ENCODE results near the gene FXYD4.
"Not testable (repeated sequence)": the region's sequence is repeated elsewhere in the genome, so short reads cannot be mapped to it uniquely, and the experiment has no call there.

The FXYD4 gene

DNA sequence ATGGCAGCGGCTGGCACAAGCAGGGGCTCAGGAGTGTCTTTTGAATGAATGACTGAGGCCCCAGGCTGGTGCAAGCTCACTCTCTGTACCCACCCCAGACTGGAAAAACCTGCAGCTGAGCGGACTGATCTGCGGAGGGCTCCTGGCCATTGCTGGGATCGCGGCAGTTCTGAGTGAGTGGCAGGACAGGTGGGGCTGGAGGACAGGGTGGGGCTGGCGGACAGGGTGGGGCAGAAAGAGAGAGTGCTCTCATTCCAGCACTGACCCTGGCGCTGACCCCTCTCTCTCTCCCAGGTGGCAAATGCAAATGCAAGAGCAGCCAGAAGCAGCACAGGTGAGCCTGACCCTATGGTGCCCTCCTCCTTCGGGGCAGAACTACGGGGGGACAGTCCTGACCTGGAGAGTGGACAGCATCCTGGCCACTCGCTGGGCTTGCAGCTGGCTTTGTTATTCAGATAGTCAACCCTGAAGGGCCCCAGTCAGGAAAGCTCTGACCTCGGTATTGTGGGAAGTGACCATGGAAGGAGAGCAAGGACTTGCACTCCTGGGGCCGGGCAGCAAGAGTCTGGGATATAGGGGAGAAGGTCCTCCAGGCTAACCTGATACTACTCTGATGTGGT lies 4.1 kb downstream of the FXYD4 start:
- DNase-seq (ENCODE audit: low read depth, low spot score) = no peak

DNA sequence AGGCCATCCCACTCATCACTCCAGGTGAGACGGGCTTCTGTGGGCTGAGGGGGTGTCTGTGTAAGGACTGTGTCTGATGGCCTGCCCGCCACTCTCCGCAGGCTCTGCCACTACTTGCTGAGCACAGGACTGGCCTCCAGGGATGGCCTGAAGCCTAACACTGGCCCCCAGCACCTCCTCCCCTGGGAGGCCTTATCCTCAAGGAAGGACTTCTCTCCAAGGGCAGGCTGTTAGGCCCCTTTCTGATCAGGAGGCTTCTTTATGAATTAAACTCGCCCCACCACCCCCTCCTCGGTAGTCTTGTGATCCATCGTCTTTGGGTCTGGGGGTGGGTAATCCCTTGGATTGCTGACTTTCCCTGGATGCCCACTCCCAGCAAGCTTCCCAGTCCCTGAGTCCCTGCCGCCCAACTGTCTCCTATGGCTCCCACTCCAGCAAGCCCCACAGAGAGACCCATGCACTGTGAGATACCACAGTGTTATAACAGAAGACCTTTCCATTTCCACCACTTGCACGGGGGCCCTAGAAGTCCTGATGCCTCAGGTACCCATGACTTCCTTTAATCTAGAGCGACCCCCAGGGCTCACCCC lies 4.7 kb downstream of the FXYD4 start:
- no peak for DNase-seq (ENCODE audit: low read depth, low spot score)

DNA sequence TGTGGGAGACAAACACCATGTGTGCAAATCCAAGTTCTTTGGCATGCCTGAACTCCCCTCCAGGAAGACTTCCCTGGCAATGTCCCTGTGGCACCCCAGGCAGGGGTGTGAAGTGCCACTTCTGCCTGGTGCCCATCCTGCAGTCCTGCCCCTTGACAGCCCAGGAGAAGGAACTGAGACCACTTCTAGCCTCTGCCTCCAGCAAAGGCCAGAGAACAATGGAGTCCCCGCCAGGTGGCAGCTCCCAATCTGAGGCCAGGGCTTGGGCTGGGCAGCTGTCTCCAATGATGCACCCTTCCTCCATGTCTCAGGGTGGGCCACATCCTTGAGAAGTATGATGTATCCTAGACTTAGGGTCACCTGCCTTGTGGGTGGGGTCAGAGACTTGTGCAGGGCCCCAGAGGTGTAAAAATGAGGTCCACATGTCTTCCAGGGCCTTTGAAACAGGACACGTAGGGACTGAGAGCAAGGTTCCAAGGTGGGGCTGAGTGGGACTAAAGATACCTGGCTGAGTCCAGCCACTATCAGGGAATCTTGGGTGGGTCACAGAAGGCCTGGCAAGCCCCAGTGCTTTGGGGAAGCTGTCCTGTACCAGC lies 5.5 kb downstream of the FXYD4 start:
- DNase-seq (ENCODE audit: low read depth, low spot score) = no peak

DNA sequence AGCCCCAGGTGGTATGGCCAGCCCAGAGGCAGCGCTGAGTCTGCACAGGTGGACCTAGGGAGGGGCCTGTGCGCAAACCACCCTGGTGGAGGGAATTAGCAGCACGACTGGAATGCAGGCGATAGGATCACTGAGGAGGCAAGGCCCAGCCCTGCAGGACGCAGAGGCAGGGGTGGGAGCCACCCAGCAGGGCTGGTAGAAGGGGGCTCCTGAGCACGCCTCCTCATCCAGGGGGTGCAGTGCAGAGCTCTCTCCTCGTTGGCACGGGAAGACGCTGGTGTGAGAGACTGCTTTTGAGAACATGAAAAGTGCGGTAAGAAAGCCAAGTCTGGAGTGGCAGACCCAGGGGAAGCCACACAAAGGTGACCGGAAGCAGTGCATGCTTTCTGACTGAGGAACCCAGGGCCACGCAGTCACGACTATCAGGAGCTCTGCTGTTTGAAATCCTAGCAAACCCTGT lies 6.0 kb downstream of the FXYD4 start:
- DNase-seq (ENCODE audit: low read depth, low spot score) = no peak

DNA sequence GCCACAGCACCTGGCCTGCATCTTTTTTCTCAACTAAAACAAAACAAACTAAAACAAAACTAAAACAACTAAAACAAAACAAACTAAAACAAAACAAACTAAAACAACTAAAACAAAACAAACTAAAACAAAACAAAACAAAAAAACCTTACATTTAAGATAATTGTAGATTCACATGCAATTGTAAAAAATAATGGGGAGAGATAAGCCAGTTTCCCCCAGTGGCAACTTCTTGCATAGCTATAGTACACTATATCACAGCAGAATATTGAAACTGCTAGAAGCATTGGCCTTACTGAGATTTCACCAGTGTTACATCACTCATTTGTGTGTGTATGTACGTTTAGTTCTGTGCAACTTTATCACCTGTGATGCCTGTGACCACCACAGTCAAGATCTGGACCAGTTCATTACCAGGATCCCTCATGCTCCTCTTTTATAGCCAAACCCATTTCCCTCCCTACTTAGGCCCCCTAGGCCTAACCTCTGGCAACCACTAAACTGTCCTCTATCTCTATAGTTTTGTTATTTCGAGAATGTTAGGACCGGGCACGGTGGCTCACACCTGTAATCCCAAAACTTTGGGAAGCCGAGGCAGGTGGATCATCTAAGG lies 9.3 kb downstream of the FXYD4 start:
- no peak for DNase-seq (ENCODE audit: low read depth, low spot score)

DNA sequence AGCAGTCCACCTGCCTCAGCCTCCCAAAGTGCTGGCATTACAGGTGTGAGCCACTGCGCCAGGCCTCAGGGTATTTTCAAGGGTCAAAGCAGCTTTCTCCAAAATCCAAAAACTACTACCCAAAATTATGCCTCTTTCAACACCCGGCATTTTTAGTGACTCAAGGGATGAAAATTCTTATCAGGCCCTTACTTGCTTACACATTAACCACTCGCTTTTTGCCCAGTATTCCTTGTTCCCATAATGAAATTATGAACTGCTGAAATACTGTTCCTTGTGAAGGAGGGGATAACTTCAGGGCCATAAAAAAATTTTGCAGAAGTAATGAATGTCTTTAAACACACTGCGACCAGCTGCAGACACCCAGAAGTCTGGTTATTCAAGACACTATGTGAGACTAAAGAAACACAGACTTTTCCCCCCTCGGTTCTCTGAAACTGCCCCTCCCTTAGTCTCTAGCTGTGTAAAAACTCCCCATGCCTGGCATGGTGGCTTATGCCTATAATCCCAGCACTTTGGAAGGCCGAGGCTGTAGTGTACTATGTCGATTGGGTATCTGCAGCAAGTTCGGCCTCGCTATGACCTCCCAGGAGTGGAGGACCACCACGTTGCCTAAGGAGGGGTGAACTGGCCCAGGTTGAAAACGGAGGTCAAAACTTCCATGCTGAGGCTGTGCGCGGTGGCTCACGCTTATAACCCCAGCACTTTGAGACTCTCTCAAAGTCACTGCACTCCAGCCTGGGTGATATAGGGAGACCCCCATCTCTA lies 12.0 kb downstream of the FXYD4 start:
- DNase-seq (ENCODE audit: low read depth, low spot score) = no peak

DNA sequence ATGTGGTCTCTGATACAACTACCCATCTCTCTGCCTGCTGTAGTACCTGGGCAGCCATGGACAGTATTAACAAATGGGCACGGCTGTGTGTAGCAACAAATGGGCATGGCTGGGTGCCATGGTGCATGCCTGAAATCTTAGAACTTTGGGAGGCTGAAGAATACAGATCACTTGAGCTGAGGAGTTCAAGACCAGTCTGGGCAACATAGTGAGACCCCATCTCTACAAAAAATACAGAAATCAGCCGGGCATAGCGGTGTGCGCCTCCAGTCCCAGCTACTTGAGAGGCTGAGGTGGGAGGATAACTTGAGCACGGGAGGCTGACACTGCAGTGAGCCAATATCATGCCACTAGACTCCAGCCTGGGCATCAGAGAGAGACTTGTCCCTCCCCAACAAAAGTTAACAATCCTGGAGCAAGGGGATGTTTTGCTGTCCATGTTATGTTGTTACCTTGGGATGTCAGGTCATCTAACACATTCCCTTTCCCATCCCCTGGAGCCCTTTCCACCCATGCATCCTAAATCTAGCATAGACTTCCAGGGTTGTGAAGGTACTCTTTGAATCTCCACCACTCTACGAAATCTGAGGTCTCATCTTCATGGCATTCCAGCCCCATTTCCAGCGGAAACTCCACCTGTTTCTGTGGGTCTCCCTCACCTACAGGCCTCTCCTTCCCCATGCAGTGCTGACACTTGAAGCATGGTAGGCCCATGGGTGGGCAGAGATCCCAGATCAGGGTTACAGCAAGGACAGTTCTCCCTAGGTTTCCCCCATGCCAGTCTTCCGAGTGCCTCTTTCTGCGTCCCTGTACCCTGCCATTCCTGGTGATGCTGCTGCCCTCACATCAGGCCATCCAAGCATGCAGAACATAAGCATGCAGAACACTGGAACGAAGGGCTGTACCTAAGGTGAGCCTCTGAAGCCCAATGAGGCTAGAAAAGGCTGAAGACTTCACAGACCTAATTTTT lies 13.1 kb downstream of the FXYD4 start:
- DNase-seq (ENCODE audit: low read depth, low spot score) = no peak

DNA sequence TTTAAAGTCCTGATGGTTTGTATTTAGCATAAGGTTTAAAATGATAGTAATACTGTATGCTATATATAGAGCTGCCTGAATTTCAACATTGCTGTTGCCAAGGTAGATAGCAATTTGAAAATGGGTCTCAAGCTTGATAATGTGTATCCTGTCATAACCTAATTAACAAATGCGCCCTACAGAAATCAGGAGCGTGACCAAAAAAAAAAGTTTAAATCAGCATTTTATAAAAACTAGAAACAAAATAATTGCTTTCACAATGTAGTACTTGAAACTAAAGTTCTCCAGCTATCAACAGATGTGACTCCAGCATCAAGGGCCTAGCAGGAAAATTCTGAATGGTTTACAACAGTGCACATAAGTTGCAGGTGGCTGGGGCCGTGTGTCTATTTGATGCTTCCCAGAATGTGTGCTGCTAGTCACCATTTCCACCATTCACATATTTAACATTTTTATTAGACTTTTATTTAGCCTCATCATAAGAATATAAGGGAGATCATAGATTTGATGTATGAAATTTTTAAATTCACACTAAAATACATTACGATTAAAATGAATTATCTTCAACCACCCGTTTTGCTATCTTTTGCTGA lies 14.1 kb downstream of the FXYD4 start:
- no peak for DNase-seq (ENCODE audit: low read depth, low spot score)

DNA sequence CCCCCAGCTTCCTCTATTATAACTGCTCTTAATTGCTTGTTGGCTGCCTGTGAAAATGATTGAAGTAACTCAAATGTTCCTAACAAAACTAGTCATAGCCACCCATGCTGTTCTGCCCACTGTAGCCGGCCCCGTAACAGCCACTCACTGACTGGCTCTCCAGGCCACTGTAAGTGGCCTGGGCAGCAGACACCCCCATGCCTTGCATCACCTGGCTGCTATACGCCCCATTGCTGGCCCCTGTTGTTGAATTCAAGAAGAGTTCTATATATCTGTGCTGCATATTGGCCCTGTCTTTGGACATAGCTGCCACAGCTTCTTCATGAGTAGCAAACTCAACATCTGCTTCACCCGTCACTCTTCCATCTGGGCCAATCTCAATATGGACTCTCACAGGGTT lies 15.1 kb downstream of the FXYD4 start:
- DNase-seq (ENCODE audit: low read depth, low spot score) = no peak

DNA sequence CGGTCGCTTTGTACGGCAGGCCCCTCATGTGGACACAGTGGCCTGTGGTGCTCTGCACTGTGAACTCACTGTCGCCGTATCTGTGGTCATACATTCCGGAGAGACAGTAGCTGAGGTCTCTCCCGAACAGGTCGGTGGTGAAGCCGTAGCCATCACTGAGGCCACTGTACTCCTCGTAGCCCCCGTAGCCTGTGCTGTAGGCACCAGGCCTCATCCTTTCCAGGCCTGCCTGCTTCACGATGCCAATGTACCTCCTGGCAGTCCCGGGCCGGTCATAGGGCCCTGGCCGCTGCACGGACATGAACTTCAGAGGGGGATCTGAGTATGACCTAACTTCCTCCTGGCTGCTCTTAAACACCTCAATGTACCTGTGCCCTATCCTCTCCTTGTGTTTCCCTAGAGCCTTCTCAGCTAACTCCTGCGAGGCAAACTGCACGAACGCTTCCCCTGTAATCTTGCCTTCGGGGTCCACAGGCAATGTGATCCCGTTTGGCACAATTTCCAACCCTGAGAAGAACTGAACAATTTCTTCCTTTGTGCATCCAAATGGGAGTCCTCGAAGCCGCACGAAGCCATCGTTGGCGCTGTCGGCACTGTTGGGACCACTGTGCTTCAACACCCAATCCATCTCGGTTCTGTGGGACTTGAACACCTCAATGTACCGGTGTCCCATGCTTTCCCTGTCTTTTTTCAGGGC lies 15.7 kb downstream of the FXYD4 start:
- DNase-seq (ENCODE audit: low read depth, low spot score) = no peak

DNA sequence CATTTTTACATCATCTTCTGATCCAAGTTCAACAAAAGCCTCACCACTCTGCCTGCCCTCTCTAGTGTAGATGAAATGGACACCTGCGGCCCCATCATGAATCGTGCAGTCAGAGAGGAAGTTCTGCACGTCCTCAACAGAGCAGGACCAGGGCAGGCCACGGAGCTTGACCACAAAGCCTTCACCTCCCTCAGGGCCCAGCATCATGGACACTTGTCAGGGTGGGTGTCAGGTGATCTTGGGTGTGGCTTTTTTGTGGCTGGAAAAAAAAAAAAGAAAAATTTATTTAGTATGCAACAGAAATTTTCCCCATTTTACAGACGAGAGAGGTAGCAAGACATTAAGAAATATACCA lies 16.2 kb downstream of the FXYD4 start:
- DNase-seq (ENCODE audit: low read depth, low spot score) = no peak

DNA sequence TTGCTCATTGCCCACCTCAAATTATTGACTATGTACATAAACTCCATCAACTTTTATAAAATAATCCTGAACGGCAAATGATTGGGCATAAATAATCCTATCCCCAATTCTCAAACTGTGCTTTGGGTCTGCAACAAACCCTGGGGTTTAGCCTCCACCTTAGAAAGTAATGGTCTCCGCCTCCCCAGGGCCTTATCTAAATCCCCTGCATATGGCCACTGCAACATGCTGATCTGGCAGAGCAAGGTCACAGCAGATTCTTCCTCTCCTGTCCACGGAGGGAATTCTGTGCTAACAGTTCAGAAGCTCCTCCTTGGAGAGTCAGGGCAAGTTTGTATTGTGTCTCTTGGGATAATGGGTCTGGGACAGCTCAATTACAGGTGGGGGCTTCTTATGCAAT lies 18.4 kb downstream of the FXYD4 start:
- no peak for DNase-seq (ENCODE audit: low read depth, low spot score)

DNA sequence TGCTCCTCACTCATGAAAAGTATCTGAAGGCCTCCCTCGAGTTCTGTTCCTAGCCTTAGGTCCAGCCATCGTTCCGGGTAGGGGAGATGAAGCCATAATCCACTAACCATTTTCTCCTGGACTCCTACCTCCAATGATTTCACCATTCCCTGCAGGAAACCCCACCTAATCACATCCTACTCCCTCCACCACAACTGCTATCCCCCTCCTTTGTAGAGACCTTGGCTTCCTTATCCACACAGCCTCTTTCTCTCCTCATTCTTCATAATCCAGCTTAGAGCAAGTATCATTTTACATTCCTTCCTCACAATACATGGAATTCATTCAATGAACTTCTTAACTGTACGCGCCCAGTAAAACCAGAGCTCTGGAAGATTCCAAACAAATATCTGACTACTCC lies 18.9 kb downstream of the FXYD4 start:
- DNase-seq (ENCODE audit: low read depth, low spot score) = no peak

DNA sequence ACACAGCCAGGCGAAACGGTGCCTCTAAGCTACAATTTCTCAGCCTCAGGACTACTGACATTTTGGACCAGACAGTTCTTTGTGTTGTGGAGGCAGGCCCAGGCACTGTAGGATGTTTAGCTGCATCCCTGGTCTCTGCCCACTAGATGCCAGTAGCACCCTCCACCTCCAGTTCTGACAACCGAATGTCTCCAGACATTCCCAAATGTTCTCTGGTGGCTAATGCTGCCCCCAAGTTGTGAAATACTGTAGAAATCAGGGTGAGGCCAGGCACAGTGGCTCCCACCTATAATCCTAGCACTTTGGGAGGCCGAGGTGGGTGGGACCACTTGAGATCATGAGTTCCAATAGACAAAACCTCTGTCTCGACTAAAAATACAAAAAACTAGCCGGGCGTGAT lies 19.3 kb downstream of the FXYD4 start:
- DNase-seq (ENCODE audit: low read depth, low spot score) = peak; percentile 67

DNA sequence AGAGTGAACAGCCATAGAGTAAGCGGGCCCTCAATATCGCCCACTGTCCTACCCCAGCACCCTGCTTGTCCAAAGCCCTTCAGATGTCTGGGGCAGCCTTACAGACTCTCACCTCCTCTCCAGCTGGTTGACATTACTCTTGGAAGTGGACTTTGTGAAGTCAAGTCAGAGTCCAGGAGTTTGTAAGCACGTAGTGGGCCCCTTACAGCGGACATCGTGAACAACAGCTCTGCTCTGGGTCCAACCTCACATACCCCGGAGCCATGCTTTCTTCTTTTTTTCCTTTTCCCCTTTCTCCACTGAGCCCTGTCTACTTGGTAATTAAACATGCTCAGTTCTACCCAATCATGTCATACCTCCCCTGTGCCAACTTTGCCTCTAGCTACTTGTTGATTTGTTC lies 20.1 kb downstream of the FXYD4 start:
- no peak for DNase-seq (ENCODE audit: low read depth, low spot score)

DNA sequence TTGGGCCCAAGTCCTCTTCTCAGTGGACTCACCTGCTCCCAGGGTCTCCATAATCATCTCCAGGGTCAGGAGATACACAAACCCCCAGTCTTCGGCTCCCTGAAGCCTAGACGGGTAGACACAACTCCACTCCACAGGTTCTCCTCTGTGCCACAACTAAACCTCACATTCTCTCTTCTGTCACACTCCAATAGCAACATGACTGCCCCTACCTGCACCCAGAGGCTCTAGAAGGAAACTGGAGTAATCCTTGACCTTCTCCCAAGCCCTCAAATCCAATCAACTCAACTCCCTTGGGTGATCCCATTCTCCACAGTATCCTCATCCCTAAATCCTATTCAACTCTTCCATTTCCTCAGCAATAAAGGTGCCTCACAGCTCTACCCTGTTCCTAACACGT lies 21.3 kb downstream of the FXYD4 start:
- DNase-seq (ENCODE audit: low read depth, low spot score) = no peak

DNA sequence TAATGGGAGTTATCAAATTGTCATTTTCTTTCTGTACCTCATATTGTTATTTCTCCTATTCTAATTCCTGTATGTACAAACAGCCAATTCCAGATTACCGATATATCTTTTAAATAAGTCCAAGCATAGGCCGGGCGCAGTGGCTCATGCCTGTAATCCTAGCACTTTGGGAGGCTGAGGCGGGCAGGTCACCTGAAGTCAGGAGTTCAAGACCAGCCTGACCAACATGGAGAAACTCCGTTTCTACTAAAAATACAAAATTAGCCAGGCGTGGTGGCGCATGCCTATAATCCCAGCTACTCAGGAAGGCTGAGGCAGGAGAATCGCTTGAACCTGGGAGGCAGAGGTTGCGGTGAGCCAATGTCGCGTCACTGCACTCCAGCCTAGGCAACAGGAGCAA lies 21.8 kb downstream of the FXYD4 start:
- DNase-seq (ENCODE audit: low read depth, low spot score) = not testable (repeated sequence)

DNA sequence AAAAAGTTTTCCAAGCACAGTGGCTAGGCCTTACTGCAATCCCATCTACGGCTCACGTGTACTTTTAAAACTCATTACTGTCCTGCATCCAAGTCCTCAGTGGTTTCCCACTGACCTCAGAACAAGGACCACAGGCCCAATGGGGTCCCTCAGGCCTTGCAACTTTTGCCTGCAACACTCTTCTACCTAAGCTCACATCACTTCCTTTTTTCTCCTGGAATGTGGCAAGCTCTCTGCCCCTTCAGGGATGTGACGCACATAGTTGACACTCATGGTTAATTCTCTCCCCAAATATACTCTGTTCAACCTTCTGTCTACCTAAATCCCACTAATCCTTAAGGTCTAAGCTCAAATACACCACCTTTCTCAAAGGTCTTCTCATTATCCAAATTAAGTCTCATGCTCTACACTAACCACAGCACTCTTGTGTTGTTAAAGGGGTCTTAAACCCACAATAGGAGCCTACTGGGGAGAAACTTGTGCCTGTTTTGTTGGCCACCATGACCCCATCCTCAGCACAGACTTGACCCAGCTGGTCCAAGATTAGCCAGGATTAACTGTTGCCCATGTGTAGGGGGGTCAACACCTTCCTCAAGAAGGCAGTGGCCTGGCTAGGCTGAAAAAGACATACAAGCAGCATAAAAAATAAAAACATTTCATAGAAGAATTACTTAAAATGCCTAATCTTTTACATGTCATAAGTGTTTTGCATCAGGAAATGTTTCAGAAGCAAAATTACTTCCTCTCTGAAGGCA lies 22.3 kb downstream of the FXYD4 start:
- DNase-seq (ENCODE audit: low read depth, low spot score) = no peak

DNA sequence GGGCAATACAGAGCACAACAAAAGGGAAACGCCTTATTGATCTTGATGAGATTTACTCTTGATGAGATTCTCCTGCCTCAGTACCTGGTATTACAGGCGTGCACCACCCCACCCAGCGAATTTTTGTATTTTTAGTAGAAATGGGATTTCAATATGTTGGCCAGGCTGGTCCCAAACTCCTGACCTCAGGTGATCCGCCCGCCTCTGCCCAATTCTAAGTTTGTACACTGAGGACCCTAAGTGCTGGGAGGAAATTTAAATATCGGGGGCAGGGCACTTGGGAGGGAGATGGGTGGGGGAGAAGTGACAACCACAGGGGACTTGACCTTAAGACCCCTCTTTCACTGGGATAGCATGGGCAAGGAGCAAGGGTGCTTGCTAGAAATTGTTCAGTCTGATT lies 23.4 kb downstream of the FXYD4 start:
- DNase-seq (ENCODE audit: low read depth, low spot score) = no peak
